ENCODE measurements around the gene FRZB.
"Not testable (repeated sequence)": the region's sequence is repeated elsewhere in the genome, so short reads cannot be mapped to it uniquely, and the experiment has no call there.

FRZB gene

GRCh38 chr2:182887753-182888415, 21.4 kb upstream of the FRZB start:
- no peak for DNase-seq

- DNase-seq = no peak
Measured at GRCh38 chr2:182887093-182887492, 20.7 kb upstream of the FRZB start.

GRCh38 chr2:182885771-182886170, 19.3 kb upstream of the FRZB start:
- DNase-seq = no peak

- DNase-seq = no peak
Measured at GRCh38 chr2:182883451-182883850, 17.0 kb upstream of the FRZB start.

GRCh38 chr2:182880100-182880499, 13.7 kb upstream of the FRZB start:
- not testable (repeated sequence) for DNase-seq

GRCh38 chr2:182876653-182877052, 10.2 kb upstream of the FRZB start:
- not testable (repeated sequence) for DNase-seq

GRCh38 chr2:182870227-182870626, 3.8 kb upstream of the FRZB start:
- no peak for DNase-seq

GRCh38 chr2:182868054-182868796, 1.8 kb upstream of the FRZB start:
- no peak for DNase-seq

- no peak for DNase-seq
Measured at GRCh38 chr2:182867426-182868053, 1.1 kb upstream of the FRZB start.

GRCh38 chr2:182866095-182866460, 359 bp downstream of the FRZB start:
- DNase-seq = no peak

GRCh38 chr2:182864949-182865570, 1.4 kb downstream of the FRZB start:
- DNase-seq = no peak

- DNase-seq = no peak
Measured at GRCh38 chr2:182863642-182864041, 2.8 kb downstream of the FRZB start.

- no peak for DNase-seq
Measured at GRCh38 chr2:182862091-182862490, 4.3 kb downstream of the FRZB start.

- DNase-seq = no peak
Measured at GRCh38 chr2:182860858-182861257, 5.6 kb downstream of the FRZB start.

- DNase-seq = peak; percentile 52
Measured at GRCh38 chr2:182858671-182859070, 7.8 kb downstream of the FRZB start.

GRCh38 chr2:182855376-182855775, 11.1 kb downstream of the FRZB start:
- no peak for DNase-seq

GRCh38 chr2:182854375-182855105, 11.9 kb downstream of the FRZB start:
- no peak for DNase-seq

GRCh38 chr2:182852801-182853200, 13.6 kb downstream of the FRZB start:
- DNase-seq = peak; percentile 12

- DNase-seq = no peak
Measured at GRCh38 chr2:182852090-182852489, 14.3 kb downstream of the FRZB start.

GRCh38 chr2:182845794-182846417, 20.5 kb downstream of the FRZB start:
- DNase-seq = no peak

GRCh38 chr2:182836451-182836850, 30.0 kb downstream of the FRZB start:
- no peak for DNase-seq

- no peak for DNase-seq
Measured at GRCh38 chr2:182834293-182834692, 32.1 kb downstream of the FRZB start.

All from fibroblast of upper back skin (primary cell).